ENCODE measurements around the gene NTM. TPM values are rescaled to one million over a fixed set of nuclear protein-coding genes. Genes with fewer than 3 reads are reported as not detected.
"Not testable (repeated sequence)": the region's sequence is repeated elsewhere in the genome, so short reads cannot be mapped to it uniquely, and the experiment has no call there.

Gene NTM
- total RNA-seq, 1 donor from 2014 or later = not detected

DNA sequence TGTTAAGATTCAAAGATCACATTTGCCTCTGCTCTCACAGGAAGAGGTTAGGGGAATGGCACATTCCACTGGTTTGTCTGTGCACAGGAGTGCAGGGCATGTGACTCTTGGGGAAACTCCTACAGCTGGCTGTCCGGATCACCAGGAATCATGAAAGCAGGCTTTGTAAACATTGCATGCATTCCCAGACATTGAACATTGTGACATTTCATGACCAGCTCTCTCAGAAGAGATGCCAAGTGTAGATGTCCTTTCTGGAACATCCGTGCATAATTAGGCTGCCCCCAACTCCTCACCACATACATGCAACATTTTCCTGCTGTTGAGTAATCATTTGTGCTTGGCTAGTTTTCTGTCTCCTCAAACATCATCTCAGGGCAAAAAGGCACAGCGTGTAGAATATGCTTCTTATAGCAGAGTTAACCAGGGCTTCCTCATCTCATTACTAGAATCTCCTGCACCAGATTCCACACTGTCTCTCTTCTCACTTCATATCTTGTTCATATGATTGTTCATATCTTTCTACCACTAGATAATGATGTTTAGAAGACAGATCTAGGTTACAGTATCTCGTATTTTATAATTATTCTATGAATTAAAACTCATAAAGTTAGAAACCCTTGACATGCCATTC is 694.7 kb downstream of the NTM start:
- peak; percentile 4 to 92 for DNase-seq (ENCODE audit: low read depth in 2 of 2)

DNA sequence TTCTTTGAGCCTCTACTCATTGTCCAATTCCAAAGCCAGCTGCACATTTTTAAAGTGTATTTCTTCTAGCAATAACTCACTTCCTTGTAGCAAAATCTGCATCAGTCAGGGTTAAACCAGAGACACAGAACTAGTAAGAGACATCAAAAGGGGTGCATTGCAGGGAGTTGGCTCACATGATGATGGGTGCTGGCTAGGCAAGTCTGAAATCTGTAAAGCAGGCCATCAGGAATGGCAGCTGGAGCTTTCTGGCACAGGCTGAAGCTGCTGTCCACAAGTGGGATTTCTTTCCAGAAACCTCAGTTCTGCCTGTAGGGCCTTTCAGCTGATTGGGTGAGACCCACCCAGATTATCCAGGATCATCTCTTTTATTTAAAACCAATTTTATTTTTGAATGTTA is 698.1 kb downstream of the NTM start:
- DNase-seq (ENCODE audit: low read depth in 2 of 2) = no peak

DNA sequence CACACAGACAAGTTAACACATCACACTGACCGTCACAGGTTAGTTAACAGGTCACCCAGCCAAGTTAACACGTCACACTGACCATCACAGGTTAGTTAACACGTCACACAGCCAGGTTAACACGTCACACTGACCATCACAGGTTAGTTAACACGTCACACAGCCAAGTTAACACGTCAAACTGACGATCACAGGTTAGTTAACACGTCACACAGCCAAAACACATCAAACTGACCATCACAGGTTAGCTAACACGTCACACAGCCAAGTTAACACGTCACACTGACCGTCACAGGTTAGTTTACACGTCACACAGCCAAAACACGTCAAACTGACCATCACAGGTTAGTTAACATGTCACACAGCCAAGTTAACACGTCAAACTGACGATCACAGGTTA is 699.2 kb downstream of the NTM start:
- not testable (repeated sequence) for DNase-seq (ENCODE audit: low read depth in 2 of 2)

DNA sequence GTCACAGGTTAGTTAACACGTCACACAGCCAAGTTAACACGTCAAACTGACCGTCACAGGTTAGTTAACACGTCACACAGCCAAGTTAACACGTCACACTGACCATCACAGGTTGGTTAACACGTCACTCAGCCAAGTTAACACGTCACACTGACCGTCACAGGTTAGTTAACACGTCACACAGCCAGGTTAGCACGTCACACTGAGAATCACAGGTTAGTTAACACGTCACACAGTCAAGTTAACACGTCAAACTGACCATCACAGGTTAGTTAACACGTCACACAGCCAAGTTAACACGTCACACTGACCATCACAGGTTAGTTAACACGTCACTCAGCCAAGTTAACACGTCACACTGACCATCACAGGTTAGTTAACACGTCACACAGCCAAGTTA is 700.5 kb downstream of the NTM start:
- not testable (repeated sequence) for DNase-seq (ENCODE audit: low read depth in 2 of 2)

DNA sequence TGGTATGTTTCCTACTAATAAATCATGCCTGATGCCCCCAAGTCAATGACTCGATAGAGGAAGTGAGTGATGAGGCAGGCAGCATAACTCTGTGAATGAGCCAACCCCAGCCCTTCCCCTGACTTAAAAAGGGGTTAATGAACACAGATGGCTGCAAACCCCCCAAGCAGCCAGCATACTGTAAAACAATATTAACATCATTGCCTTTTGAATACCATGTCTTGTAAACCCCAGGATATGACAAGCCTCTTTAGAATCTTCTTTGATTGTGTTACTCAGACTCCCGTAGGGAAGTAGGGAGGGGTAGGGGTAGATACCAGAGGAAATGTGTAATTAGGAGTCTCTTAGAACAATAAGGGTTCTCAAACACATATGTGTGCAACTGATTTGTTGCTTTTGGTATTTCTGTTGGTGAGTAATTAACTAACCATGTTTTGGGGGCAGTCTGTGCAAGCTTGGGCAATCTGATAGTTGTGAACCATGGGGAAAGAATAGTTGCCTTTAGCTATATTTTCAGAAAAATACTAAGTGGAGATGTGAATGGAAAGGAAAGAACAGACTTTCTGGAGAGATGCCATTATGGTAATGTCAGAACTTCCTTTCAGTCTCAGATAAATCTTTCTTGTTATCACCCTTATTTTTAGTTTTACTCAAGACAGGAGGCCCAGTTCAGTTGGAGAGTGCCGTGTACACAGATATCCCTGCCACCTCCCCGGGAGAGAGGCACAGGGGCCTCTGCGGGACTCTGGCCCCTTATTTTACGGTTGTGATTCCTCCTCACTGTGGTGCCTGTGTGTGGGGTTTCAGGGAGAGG is 701.8 kb downstream of the NTM start:
- peak in 1 of 2 donors; percentile 97 for DNase-seq (ENCODE audit: low read depth in 2 of 2)

DNA sequence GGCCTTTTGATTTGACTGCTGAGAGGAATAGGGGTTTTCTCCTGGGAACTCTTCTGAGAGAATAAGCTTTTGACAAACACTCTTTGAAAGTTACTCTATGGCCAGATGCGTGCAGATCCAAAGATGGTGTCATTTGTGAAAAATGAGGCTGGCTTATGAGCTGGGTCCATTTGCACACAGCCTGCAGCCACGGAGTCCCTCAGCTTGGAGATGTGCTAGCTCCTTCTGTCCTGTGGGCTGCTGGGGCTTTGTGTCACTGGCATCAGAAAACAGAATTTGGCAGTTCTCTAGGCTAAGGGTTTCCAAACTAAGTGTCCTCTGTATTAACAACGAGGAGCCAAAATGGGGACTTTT is 702.4 kb downstream of the NTM start:
- peak in 1 of 2 donors; percentile 32 for DNase-seq (ENCODE audit: low read depth in 2 of 2)

DNA sequence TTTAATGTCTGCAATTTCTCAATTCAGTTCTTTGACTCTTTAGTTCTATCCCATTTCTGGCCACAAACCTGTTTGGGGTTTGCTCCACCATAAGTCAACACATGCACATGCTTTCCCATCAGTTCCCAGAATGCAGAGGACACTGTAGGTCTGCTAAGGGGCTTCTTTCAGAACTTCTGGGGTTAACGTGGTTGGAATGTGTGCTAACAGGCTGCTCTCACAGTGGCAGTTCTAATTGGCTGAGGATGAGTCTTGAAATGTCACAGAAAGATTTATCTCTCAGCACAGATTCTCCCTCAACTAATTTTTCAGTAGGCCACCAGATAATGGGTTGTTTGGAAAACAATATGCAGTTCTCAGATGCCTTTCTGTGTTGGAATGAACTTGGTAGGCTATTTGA is 703.4 kb downstream of the NTM start:
- no peak for DNase-seq (ENCODE audit: low read depth in 2 of 2)

DNA sequence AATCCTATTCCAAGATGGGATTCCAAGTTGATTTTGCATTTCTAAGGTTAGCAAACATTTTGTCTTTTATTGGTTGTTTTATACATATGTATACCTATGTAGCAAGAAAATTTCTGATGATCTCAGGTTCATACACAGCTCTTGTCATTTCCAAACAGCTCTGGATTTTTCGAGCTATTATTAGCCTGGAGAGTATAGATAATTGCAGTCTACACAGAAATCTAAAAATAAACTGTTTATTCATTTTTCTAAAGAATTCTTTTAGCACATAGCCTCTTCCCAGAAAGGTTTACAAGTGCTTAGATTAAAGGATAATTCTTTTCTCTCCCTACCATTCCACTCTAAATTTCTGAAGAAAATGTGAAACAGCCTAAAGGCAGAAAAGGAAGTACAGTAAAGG is 705.0 kb downstream of the NTM start:
- no peak for DNase-seq (ENCODE audit: low read depth in 2 of 2)

DNA sequence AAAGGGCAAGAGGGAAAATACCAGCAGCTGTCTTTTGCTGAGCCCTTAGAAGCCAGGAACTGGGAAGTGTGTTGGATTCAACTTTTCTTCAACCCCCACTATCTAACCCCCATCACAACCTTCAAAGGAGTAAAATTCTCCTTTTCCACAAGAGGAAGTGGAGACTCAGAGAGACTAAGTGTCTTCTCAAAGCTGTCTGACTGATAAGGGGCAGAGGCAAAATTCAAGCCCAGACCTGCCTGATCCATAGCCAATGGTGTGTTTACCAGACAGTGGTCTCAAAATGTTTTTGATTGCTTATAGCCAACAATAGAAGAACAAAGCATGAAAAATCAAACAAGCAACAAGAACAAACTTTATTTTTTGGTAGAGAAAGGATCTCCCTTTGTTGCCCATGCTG is 707.0 kb downstream of the NTM start:
- DNase-seq (ENCODE audit: low read depth in 2 of 2) = no peak

DNA sequence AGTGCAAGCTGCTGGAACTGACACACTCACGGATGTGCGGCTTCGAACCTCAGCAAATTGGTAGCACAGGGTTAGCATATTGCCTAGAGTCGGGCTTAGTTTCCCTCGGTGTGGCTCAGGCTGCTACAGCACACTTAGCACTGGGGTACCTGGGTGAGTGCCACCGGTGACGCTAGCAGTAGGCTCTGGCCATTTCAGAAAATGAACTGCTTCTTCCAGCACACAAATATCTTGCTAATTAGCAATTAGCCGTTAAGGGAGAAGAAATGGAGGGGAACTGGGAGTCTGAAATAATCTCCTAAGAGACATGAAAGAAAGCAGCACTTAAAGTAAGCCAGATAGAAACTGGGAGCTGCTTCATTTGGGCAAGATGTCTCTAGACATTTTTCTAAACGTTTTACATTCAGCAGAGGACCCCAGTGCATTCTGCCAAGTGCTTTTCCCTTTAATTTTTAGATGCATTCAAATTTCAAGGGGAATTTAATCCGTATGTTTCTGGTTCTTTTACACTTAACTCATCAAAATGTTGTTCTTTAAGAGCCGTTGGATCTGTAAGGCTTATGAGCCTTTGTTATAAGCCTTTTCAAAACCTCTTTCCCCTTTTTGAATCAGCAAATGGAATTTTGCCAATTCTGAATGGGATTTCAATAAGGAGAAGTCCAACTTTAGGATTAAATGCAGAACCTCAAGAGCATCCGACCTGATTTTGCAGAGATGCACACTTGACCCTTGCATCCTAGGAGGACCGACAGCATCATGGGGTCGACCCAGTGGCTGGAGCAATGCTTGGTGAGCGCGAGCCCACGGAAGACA is 708.1 kb downstream of the NTM start:
- DNase-seq (ENCODE audit: low read depth in 2 of 2) = no peak

DNA sequence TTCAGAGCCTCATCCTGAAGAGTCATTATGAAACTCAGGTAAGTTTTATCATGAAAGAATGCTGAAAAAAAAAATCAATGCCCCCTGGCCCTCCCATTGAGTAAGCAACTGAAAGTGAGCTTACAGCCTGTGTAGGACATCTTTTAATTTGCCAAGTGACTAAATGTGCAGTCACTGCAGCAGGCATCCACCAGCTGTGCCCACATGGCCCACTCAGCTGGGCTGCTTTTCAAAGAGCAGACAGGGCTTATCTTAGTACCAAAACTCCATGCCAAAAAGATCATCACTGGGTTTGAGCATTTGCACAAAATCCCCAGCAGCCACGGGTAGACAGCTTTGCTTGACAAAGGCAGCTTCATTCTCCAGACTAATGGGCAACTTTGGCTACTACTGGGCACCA is 709.7 kb downstream of the NTM start:
- no peak for DNase-seq (ENCODE audit: low read depth in 2 of 2)

DNA sequence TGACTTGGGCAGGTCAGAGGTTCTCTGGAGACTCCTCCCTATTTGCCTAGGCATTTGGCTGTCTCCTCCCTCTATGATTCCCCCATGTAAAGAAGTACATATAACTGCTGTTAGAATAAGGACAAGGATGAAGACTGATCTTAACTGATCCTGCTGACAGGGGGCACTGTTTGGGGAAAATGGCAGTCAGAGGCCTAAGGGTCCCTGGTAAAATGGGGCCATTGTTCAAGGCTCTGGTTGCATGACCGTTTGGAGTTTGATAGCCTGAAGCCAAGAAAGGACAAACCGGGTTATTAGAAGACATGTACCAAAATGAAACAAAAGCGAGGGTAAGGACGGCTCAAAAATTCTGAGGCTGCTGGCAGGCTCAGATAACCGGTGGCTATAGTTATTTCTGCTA is 712.2 kb downstream of the NTM start:
- DNase-seq (ENCODE audit: low read depth in 2 of 2) = no peak

DNA sequence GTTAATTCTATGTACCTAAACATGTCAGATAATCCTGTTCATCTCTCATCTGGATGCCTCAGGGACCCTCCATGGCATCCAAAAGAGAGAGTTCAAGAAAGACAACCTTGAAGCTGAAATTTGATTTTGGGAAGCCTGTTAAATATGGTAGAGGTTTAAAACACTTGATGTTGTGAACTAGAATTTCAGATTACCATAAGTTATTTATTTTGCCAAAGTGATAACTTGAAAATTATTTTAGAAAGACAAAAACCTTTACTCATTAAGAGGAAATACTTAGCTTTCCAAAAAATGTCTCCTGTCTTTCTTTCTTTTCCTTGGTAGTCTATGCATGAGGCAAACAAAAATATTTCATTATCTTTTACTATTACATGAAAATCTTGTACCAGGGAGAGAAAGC is 714.0 kb downstream of the NTM start:
- DNase-seq (ENCODE audit: low read depth in 2 of 2) = no peak

DNA sequence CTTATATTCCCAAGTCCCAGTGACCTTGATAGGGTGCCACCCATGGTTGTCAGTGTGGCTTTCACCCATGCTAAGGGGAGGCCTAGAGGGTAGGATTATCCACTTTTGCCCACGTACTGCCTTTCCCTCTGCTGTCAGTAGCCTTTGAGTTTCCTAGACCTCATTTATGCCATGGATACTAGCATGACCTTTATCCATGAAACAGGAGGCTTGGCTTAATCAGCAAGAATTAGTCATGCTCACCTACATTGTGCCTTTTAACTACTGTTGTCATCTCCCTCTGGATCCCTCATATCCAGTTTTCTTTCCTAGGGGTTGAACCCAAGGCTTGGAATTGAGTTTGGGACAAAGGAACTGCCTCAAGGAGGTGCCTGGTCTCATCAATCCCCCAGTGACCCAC is 716.7 kb downstream of the NTM start:
- DNase-seq (ENCODE audit: low read depth in 2 of 2) = no peak

DNA sequence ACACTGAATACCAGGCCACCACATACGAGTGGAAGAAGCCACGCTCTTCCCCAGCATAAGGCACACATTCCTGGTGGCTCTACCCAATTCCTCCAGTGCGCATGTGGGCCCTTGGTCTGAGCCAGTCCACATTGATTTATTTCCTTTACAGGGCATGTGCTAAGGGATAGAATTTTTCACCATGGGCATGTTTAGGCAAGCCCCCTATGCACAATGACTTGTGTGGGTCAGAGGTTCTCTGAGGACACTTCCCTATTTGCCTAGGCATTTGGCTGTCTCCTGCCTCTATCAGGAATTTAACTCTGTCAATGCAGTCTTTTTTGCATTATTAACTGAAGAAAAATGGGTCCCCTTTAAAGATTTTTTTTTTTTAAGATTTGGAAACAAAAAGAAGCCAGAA is 718.1 kb downstream of the NTM start:
- no peak for DNase-seq (ENCODE audit: low read depth in 2 of 2)

DNA sequence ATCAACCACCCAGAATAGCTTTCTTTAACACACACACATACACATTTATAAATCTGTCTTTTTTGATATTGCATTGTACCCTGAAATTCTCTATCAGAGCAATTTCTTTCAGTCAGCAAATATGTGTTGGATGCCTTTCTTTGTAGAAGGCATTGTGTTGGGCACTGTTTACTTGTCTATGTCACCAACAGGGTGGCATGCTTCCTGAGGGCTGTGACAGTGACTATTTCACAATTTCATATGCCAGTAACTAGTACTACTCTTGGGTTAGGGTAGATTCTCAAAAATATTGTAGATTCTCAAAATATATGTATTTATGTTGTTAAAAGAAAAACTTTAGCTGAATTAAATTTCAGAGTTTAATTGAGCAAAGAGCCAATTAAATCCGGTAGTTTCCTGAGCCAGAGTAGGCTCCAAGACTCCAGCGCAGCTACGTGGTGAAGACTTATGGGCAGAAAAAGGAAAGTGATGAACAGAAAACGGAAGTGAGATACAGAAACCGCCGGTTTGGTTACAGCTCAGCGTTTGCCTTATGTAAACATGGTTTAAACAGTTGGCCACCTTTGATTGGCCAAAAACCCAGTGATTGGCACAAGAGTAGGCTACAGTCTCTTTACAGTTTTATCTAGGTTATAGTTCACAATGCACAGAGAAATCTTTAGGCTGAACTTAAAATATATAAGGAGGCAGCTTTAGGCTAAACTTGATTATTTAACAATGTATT is 723.3 kb downstream of the NTM start:
- DNase-seq (ENCODE audit: low read depth in 2 of 2) = peak in 1 of 2 donors; percentile 28

DNA sequence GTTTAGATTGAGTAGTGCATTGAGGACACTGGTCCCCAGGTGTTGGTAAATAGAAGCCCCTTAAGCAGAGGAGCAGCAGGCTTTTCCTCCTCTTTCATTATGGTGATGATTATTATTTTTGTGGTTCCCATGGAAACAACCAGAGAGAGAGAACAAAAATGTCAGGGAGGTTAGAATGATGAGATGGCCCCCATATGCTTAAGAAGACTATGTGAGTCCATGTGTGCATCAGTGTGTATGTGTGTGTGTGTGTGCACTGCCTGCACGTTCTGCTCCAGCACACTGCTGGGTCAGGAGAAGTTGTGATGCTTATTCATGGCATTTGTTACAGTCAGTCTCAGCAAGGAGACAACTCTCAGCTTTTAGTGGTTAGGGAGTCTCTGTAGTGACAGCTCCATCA is 724.2 kb downstream of the NTM start:
- no peak for DNase-seq (ENCODE audit: low read depth in 2 of 2)

DNA sequence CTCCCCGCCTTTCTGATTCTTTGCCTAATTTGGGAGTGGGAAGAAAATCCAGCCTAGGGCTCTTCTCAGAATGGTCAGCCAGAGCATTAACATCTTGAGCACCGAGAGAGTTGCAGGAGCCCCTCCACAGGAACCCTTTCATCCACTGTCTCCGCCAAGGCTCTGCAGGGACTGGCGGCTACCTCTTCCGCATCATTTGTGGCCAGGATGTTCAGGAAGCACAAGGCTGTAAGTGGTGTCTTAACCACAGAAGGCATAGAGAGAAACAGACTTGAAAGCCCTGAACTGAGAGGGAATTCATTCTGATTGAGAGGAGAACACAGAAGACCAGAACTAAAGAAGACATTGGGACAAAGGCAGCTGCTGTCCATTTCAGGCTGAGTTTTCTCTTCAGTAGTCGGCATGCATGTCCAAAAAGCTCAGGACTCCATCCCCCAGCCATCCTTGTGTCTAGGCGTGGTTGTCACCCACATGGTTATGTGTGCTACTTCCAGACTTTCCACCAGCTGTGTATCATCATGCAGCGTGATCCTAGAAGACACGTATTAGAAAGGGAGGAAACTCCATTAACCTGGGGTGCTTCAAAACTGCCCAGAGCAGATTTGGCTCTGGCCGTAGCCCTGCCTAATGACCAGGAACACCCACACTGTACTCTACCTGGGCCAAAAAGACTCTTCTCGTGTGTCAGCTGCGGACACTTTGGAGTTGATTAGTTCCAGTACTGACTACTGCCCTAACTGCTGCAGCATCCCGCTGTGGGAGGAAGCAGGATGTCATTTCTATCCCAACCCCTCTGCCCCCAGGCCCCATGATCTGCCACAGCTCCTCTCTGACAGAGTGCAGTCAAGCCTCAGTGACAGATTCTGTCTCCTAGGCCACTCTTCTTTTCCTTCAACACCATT is 725.1 kb downstream of the NTM start:
- no peak for DNase-seq (ENCODE audit: low read depth in 2 of 2)

DNA sequence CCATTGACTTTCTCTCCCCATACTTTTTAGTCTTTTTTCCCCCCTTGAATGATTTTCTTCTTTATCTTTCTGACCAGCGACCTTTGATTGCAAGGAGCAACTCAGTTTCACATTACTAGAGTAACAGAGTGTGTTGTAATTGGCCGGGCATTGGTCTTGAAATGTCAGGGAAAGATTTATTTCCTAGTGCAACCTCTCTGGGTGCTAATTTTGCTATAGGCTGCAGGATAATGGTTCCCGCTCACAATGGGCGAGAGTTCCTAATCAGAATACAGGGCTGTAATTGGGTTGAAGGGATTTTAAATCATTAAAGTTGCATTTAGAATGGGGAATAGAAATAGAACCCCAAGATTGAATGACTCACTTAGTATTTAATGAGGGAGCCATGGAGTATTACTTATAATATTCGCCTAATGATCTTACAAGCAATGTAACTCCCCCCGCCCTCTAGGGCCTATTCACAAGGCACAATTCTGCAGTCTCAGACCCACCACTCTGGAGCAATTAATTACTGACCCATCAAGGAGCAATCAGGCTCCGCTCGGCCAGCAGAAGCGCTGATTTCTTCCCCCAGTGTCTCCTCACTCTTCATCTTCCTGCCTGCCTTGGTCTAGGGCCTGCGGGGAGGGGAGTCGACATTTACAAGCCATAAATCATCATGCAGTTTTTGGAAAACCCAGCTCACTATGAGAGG is 725.9 kb downstream of the NTM start:
- DNase-seq (ENCODE audit: low read depth in 2 of 2) = no peak

DNA sequence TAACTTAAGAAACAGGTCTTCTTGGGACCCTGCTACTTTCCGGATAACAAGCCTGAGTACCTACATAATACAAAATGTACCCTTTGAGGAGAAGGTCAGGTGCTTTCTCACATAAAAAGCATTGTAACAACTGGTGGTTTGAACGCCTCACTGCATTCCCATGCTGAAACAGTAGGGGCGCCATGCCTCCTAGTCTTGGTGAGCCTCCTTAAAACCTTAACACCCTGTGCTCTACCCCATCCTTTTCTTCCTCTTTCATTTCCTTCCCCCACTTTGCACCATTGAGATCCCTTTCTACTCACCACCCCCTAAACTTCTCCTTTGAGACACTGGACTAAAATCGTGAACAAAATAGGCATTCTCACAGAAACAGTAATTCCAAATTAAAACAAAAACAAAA is 729.3 kb downstream of the NTM start:
- DNase-seq (ENCODE audit: low read depth in 2 of 2) = no peak

All from lung microvascular endothelial cell (primary cell).